Right lung (tissue), 10 donors: Measurements from ENCODE around the gene ABHD6. TPM values are rescaled to one million over a fixed set of nuclear protein-coding genes. Genes with fewer than 3 reads are reported as not detected.
"Not testable (repeated sequence)": the region's sequence is repeated elsewhere in the genome, so short reads cannot be mapped to it uniquely, and the experiment has no call there.

Experiments used
- DNase-seq, 2 donors: peaks; one replicate each; pipeline ENCODE4 v3.0.0-alpha.2; 2013
- long read RNA-seq, 8 donors: transcript quantifications; one replicate each; lab custom pipeline, GENCODE V29; 2026
- polyA plus RNA-seq, 5 donors: library from polyadenylated mRNA; unstranded; fragments of 120-200 nt; gene quantifications; one replicate each; pipeline versions ENCODE4 v1.2.1 to v1.2.3, GENCODE V29; 2013; ENCODE audit warnings: inconsistent platforms in 1 of 5, low replicate concordance in 1 of 5; ENCODE audit not compliant: insufficient read length in 5 of 5, insufficient read depth in 1 of 5

ABHD6 gene, protein sequence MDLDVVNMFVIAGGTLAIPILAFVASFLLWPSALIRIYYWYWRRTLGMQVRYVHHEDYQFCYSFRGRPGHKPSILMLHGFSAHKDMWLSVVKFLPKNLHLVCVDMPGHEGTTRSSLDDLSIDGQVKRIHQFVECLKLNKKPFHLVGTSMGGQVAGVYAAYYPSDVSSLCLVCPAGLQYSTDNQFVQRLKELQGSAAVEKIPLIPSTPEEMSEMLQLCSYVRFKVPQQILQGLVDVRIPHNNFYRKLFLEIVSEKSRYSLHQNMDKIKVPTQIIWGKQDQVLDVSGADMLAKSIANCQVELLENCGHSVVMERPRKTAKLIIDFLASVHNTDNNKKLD
- 1 to 10 TPM; 5.7 to 8.4 (median 7.2) TPM for polyA plus RNA-seq
- long read RNA-seq, donor 1 = 0 reads
- long read RNA-seq, donor 2, partial matches to known transcripts = 0 of 2 reads
- long read RNA-seq, donor 2, other reads (novel, unspliced or antisense) = 0 of 2 reads
- long read RNA-seq, donor 3, partial matches to known transcripts = 0 of 3 reads
- long read RNA-seq, donor 3, other reads (novel, unspliced or antisense) = 0 of 3 reads
- long read RNA-seq, donor 4, partial matches to known transcripts = 0 of 2 reads
- long read RNA-seq, donor 4, other reads (novel, unspliced or antisense) = 0 of 2 reads
- long read RNA-seq, donor 5, partial matches to known transcripts = 0 of 2 reads
- long read RNA-seq, donor 5, other reads (novel, unspliced or antisense) = 0 of 2 reads
- long read RNA-seq, donor 6, partial matches to known transcripts = 0 of 5 reads
- long read RNA-seq, donor 6, other reads (novel, unspliced or antisense) = 0 of 5 reads
- long read RNA-seq, donor 7, partial matches to known transcripts = 6 of 8 reads
- long read RNA-seq, donor 7, other reads (novel, unspliced or antisense) = 0 of 8 reads
- long read RNA-seq, donor 8, partial matches to known transcripts = 0 of 2 reads
- long read RNA-seq, donor 8, other reads (novel, unspliced or antisense) = 0 of 2 reads

GRCh38 chr3:58237238-58237940, at the start of gene ABHD6:
Gene ABHD6, plus strand, starts transcription at chr3:58237792. Its CDS starts 18,795 bp downstream, at chr3:58256587.
- DNase-seq = peak; percentile 78 to 82

GRCh38 chr3:58188173-58188564, 49.4 kb upstream of the ABHD6 start:
- no peak for DNase-seq

DNA sequence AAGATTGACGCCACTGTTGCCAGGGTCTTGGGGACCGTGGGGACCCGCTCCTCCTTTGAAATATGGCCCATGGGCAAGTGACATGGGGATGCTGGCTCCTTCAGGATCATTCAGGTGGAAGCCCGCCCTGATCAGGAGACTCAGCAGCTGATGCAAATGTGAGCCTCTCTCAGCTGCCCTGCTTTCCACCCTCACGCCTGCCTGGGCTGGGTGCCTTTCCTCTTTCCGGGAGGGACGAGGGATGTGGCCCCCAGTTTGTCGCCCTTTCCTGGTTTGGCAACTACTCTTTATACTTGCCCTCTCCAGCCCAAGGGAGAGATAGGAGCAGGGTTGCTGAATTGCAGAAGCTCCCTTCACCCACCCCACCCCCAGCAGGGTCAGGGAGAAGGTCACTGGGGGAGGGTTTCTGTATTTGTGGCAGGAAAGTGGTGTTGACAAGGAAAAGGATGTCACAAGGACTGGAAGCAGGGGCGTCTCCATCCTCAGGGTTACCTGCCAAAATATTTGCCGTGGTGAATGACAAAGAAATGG, 48.6 kb upstream of the ABHD6 start:
- DNase-seq = no peak

DNA sequence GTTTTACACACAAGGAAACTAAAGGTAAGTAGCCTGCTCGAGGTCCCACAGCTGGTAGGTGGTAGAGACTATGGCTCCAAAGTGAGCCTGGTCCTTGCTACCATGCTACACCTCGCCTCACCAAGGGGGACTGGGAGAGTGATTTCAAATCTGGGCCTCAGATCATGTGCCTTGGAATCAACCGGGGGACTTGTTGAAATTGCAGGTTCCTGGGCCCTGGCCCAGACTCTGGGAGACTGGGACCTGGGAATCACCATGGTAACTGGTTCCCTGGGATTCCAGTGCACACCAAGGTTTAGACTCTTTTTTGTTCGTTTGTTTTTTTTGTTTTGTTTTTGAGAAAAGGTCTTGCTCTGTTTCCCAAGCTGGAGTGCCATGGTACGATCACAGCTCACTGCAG, 47.9 kb upstream of the ABHD6 start:
- DNase-seq = no peak

- no peak for DNase-seq
Observed at GRCh38 chr3:58190291-58190690, 47.3 kb upstream of the ABHD6 start.

DNA sequence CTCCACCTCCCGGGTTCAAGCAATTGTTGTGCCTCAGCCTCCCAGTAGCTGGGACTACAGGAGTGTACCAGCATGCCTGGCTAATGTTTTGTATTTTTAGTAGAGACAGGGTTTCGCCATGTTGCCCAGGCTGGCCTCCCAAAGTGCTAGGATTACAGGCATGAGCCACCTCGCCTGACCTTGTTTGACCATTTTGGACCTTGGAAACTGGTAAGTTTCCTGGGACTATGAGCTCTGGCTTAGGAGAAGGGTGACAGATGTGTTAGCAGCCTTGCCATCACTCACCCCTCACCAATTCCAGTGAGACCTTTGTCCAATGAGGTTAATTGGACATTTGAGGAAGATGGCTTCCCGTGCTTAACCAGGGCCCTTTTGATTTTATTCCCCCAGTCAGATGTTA, 46.7 kb upstream of the ABHD6 start:
- DNase-seq = no peak

DNA sequence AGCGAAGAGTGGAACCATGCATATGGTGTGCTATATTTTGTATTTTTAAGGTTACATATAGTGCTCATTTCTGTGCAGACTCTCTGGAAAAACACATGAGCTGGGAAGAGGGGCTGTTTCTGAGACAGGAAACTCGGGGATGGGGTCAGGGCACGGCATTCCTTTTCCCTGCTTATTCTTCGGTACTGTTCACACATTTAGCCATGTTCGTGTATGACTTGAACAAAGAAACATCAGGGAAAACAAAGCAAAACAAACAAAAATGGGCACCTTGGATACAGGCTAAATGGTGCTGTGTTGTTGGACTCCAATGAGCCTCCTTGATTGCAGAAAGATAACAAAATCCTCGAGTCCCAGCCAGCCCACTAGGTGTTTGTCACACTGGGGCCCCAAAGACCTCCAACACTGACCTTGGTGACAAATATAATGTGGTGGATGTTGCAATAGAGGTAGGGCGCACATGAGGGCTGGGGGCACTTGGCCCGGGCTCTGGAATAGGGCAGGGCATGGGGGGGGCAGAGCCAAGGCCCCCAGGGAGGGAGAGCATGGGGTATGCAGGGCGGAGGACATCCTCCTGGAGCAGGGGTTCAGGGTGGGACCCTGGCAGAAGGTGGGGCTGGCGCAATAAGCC, 46.1 kb upstream of the ABHD6 start:
- no peak for DNase-seq

DNA sequence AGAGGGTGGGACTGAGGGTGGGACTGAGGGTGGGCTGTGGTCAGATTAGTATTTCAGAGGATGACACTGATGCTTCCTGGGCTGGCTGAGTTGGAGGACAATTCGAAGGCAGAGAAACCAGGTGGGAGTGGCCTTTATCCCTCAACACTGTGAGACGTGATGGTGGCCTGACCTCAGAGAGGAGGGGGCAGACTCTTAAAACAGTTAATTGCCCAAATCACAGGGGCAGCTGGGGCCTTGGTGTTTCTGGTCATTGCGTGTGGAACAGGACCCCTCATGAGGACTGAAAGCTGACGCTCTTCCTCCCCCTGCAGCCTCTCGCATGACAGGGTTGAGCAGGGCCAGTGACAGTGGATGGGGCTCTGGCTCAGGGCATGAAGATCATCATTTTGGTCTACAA, 45.5 kb upstream of the ABHD6 start:
- no peak for DNase-seq

- no peak for DNase-seq
Observed at GRCh38 chr3:58193682-58194407, 43.7 kb upstream of the ABHD6 start.

DNA sequence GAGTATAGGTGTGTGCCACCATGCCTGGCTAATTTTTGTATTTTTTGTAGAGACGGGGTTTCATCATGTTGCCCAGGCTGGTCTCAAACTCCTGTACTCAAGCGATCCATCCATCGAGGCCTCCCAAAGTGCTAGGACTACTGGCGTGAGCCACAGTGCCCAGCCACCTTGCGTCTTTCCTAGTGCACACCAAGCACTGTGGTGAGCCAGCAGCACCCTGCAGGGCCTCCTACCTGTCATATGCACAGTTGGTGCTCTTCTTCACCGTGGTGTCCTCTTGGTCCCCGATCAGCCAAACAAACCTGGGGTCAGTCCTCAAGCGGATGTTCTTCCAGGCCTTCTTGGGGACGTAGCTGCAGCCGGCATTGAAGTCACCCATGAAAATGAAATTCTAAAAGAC, 40.0 kb upstream of the ABHD6 start:
- no peak for DNase-seq

DNA sequence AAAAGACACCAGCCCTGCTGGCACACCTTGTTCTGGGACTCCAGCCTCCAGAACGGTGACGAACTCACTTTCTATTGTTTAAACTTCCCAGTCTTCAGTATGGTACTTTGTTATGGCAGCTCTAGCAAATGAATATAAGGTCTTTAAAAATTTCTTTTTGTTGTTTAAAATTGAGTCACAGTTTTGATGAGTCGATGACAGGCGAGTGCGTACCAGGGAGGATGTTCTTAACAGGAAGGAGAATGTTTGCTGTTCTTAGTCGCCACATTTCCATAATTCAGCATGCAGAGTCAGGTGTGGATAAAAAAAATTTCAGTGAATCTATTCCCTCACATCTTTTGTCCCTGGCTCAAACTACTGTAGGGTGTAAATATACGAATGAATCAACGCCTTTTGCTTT, 39.2 kb upstream of the ABHD6 start:
- DNase-seq = no peak

- no peak for DNase-seq
Observed at GRCh38 chr3:58198804-58199203, 38.8 kb upstream of the ABHD6 start.

- no peak for DNase-seq
Observed at GRCh38 chr3:58200121-58200709, 37.4 kb upstream of the ABHD6 start.

GRCh38 chr3:58200846-58201355, 36.7 kb upstream of the ABHD6 start:
- peak in 1 of 2 donors; percentile 28 for DNase-seq

- DNase-seq = not testable (repeated sequence)
Observed at GRCh38 chr3:58201451-58201850, 36.1 kb upstream of the ABHD6 start.

DNA sequence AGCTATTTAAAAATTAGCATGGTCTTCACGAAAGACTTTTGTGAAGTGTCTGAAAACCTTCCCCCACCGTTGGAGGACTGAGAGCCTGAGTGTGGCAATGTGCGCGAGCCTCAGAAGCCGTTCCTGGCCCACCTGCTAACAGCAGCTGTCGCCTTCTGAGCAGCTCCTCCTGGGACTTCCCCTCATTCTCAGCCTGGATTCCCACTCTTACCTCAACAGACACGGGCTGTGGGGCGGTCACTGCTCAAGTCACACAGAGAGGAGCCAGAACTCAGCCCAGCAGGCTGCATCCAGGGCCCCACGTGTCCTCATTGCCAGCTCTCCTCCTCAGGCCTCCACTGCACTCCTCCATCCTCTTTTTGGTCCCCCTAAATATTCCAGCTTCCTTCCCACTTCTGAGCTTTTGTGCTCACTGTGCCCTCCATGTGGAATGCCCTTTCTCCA, 34.7 kb upstream of the ABHD6 start:
- DNase-seq = no peak

- DNase-seq = no peak
Observed at GRCh38 chr3:58203541-58203940, 34.1 kb upstream of the ABHD6 start.

GRCh38 chr3:58204720-58205119, 32.9 kb upstream of the ABHD6 start:
- DNase-seq = no peak

GRCh38 chr3:58205981-58206380, 31.6 kb upstream of the ABHD6 start:
- no peak for DNase-seq
